Stimulated activated CD4-positive, alpha-beta T cell treated with anti-CD3 and anti-CD28 coated beads, Interleukin-2, amount 100 ng/mL, for 24 hours (primary cell): ENCODE data around the gene PXK.
A peak's percentile ranks its signal among the peaks of the same experiment; 100 is the strongest.
"Not testable (repeated sequence)": the region's sequence is repeated elsewhere in the genome, so short reads cannot be mapped to it uniquely, and the experiment has no call there.

ENCODE experiments used
- DNase-seq, 2 donors: peaks; one replicate each; pipeline ENCODE4 v3.0.0-alpha.2; 2020

PXK gene

GRCh38 chr3:58324391-58325390 lies 8.0 kb upstream of the PXK start:
- no peak for DNase-seq

- no peak for DNase-seq
Measured at GRCh38 chr3:58325525-58325992, 7.1 kb upstream of the PXK start.

DNA sequence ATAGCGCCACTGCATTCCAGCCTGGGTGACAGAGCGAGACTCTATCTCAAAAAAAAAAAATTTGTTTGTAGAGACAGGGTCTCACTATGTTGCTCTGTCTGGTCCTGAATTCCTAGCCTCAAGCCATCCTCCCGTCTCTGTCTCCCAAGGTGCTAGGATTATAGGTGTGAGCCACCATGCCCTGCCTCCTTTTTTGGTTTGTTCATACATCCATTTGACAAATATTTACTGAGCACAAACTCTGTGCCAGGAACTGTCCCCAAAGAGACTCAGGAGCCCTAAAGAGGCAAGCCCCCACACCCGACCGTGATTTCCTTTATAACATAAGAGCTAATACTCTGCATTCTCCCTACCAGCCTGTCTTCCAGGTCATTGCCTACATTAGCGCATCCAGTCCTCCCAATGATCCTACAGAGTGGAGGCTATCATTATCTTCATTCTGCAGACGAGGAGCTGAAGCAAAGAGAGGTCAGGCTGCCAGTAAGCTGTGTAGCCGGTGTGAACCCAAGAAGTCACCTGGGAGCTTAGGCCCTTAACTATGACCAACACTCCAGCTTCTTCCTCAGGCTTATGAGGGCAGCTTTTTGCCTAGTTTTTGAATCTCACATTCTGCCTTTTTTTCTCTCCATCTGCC lies 6.3 kb upstream of the PXK start:
- DNase-seq: no peak

GRCh38 chr3:58329150-58329921 lies 3.4 kb upstream of the PXK start:
- DNase-seq: no peak

GRCh38 chr3:58329922-58330413 lies 2.7 kb upstream of the PXK start:
- DNase-seq: no peak

GRCh38 chr3:58331593-58332152 lies 1.0 kb upstream of the PXK start:
- DNase-seq: no peak

- DNase-seq: peak; percentile 37 to 46
Measured at GRCh38 chr3:58333206-58334012, 717 bp downstream of the PXK start.

- DNase-seq: no peak
Measured at GRCh38 chr3:58334013-58334321, 1.3 kb downstream of the PXK start.

- DNase-seq: no peak
Measured at GRCh38 chr3:58334506-58334884, 1.8 kb downstream of the PXK start.

DNA sequence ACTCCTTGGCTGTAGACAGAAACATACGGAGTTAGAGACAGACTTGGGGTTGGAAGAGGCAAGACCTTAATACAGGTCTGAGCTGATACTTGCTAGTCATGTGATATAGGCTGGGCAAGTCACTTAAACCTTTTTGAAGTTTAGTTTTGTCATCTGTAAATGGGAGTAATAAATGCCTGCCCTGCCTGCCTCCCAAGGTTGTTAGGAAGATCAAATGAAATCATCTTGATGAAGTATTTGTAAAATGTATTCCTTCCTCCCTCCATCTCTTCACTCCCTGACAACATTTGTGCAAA lies 2.9 kb downstream of the PXK start:
- no peak for DNase-seq

- DNase-seq: no peak
Measured at GRCh38 chr3:58336135-58336882, 3.6 kb downstream of the PXK start.

DNA sequence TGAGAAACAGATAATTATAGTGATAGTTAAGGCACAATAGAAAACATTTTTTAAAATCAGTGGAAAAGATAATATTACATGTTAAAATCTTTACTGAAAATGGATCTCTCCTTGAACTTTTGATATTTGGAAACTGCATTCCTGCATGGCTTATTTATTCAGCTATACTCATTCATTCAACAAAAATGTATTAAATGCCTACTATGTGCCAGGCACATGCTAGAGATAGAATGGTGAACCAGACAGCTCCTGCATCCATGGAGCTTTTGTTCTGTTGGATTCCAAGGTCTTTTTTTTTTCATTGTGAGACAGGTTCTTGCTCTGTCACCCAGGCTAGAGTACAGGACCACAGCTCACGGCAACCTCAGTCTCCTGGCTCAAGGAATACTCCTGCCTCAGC lies 4.5 kb downstream of the PXK start:
- no peak for DNase-seq

DNA sequence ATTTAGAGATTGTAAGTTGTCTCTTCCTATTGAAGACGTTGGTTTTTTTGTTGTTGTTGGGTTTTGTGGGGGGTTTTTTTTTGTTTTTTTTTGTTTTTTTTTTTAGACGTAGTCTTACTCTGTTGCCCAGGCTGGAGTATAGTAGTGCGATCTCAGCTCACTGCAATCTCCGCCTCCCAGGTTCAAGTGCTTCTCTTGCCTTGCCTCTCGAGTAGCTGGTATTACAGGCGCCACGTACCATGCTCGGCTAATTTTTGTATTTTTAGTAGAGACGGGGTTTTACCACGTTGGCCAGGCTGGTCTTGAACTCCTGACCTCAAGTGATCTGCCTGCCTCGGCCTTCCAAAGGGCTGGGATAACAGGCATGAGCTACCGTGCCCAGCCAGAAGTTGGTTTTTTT lies 6.5 kb downstream of the PXK start:
- DNase-seq: not testable (repeated sequence)

- DNase-seq: no peak
Measured at GRCh38 chr3:58340594-58341244, 8.0 kb downstream of the PXK start.

- no peak for DNase-seq
Measured at GRCh38 chr3:58341376-58341775, 8.7 kb downstream of the PXK start.

- no peak for DNase-seq
Measured at GRCh38 chr3:58342676-58343075, 10.0 kb downstream of the PXK start.

DNA sequence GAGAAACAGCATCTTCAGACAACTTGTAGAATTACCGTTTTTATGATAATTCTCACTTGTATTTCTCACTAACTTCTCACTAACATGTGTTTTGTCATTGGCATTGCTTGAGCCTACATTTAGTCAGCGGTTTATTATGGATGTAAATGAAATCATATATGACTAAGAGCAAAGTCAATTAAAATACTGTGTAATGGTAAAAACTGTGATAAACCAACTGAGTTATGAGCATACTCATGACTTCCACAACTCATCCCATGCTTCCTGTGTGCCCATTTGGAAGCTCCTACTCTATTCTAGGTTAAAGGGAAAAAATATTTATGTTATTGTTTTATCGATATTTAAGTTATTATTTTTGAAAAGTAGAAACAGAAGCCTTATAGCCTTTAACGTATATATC lies 12.8 kb downstream of the PXK start:
- DNase-seq: no peak

DNA sequence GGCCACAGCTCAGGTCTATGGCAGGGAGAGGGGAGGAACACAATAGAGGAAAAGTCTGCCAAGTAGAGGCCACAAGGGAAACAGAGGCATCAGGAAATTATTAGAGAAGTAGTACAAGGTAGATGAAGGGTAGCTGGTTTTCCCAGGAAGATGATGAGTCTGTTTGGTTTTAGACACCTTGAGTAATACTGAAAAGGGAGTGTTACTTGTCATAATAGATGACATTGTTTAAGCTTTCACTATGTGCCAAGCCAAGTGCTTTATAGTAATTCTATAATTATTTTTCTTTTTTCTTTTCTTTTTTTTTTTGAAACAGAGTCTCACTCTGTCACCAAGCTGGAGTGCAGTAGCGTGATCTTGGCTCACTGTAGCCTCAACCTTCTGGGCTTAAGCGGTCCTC lies 13.7 kb downstream of the PXK start:
- no peak for DNase-seq

DNA sequence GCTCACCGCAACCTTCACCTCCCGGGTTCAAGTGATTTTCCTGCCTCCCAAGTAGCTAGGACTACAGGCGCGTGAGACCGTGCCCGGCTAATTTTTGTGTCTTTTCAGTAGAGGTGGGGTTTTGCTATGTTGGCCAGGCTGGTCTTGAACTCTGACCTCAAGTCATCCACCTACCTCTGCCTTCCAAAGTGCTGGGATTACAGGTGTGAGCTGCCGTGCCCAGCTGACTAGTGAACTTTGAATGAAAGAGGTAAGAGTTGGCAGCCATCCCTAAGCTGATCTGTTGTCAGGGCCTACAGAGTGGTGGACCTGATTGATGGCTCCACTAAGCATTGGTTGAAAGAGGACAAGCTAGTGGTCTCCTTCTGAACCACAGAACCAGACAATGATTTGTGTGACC lies 15.3 kb downstream of the PXK start:
- no peak for DNase-seq

DNA sequence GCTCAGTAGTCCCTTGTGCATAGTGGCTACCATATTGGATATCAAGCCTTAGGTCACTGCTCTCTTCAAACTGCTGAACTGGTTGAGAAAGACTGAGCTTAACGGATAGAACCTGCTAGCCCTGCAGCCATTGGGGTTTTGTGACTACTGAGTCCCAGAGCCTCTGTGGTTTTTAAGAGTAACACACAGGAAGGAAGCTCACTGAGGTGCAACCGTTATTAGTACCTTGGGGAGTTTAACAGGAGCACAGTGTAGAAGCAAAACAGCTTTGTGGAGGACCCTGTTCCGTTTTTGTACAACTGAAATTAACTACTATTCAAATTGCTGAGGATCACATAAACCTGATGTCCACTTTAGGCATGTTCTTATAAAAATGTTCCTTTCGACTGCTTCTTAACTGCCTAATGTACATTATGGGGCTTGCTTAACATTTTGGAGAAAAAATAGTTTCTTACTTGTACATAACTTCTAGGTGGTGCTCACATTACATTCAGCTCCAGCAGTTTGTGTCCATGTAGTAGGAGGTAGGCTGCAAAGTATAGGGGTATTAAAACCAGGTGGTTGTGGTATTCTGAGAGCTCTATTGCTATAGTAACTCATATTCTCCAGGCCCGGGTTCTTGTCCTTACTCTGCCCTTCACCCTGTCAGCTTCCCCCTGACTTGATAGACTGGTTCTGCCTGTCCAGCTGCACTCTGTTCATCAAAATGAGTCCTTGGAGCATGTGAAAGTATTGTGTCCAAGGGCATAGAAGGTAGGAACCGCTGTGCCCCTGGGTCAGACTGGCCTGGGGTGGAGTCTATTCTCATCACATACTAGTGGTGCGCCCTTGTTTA lies 17.3 kb downstream of the PXK start:
- DNase-seq: no peak
